GM23338 (cell line): ENCODE measurements around the gene PLD2.

Source experiments
- CREB1 ChIP-seq: fragments of 250-450 bp; sonication (Bioruptor Pico); IDR thresholded peaks from 2 replicates; pipeline ENCODE4 v1.5.0; 2020; ENCODE audit warnings: low read depth, mild to moderate bottlenecking, moderate library complexity
- EZH2 ChIP-seq: fragments of 200-600 bp; sonication (generic); IDR thresholded peaks from one replicate; pipeline ENCODE4 v1.8.0; 2017; ENCODE audit warnings: antibody characterized with exemption, mild to moderate bottlenecking, low read depth; ENCODE audit not compliant: unreplicated experiment
- EZH2phosphoT487 ChIP-seq: fragments of 200-600 bp; sonication (generic); IDR thresholded peaks from one replicate; pipeline ENCODE4 v1.8.1; 2018; ENCODE audit warnings: antibody characterized with exemption; ENCODE audit not compliant: unreplicated experiment
- JUNB ChIP-seq: IDR thresholded peaks from one replicate; pipeline ENCODE4 v1.6.1; 2016; ENCODE audit warnings: antibody characterized with exemption; ENCODE audit not compliant: unreplicated experiment
- POLR2AphosphoS5 ChIP-seq: IDR thresholded peaks from 2 replicates; pipeline ENCODE4 v1.6.1; 2016; ENCODE audit warnings: antibody characterized with exemption, low read depth
- STAT1 ChIP-seq: IDR thresholded peaks from one replicate; pipeline ENCODE4 v1.6.1; 2016; ENCODE audit warnings: antibody characterized with exemption; ENCODE audit not compliant: unreplicated experiment
- ZNF114 ChIP-seq: fragments of 250-450 bp; sonication (Bioruptor Pico); IDR thresholded peaks from 2 replicates; pipeline ENCODE4 v1.5.0; 2020; ENCODE audit warnings: mild to moderate bottlenecking, moderate library complexity
- TF ChIP-seq, protein P1 (sequence below), 2 experiments: fragments of 200-600 bp in 1 of 2; sonication (generic) in 1 of 2; conservative IDR thresholded peaks; 2 replicates each; pipeline versions ENCODE4 v1.5.1 to v1.6.1; 2016 to 2017; ENCODE audit warnings: antibody characterized with exemption in 2 of 2, low read depth in 2 of 2, mild to moderate bottlenecking in 2 of 2, moderate library complexity in 1 of 2
- TF ChIP-seq, protein P2 (sequence below): IDR thresholded peaks from one replicate; pipeline ENCODE4 v1.6.1; 2018; ENCODE audit warnings: antibody characterized with exemption; ENCODE audit not compliant: unreplicated experiment
- TF ChIP-seq, protein P3 (sequence below): fragments of 250-450 bp; sonication (Bioruptor Pico); IDR thresholded peaks from 2 replicates; pipeline ENCODE4 v1.5.0; 2020; ENCODE audit warnings: mild to moderate bottlenecking, moderate library complexity
- TF ChIP-seq, protein P4 (sequence below): IDR thresholded peaks from 2 replicates; pipeline ENCODE4 v1.6.1; 2016; ENCODE audit warnings: antibody characterized with exemption

DNA sequence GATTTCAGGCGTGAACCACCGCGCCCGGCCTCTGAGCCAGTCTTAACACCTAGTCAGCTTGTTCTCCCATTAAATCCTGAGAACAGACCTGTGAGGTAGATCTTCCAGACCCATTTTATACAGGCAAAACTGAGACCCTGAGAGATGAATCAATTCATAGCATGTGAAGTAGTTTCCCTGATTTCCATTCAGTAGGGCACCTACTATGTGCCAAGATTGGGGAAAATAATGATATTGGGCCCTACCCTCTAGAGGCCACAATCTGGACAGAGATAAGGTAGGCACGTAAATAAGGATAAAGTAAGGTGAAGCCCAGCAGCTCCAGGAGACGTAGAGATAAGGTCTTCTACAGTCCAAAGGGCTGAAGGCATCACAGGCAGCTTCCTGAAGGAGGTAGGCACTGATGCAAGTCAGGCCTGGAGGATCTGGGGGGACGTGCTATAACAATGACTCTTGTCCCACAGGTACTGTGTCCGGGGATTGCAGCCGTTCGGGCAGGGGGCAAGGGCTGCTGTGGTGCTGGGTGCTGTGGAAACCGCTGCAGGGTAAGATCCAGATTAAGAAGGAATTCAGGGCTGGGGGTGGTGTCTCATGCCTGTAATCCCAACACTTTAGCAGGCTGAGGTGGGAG is 26.5 kb upstream of the PLD2 start:
- TF ChIP-seq, protein P1, sequence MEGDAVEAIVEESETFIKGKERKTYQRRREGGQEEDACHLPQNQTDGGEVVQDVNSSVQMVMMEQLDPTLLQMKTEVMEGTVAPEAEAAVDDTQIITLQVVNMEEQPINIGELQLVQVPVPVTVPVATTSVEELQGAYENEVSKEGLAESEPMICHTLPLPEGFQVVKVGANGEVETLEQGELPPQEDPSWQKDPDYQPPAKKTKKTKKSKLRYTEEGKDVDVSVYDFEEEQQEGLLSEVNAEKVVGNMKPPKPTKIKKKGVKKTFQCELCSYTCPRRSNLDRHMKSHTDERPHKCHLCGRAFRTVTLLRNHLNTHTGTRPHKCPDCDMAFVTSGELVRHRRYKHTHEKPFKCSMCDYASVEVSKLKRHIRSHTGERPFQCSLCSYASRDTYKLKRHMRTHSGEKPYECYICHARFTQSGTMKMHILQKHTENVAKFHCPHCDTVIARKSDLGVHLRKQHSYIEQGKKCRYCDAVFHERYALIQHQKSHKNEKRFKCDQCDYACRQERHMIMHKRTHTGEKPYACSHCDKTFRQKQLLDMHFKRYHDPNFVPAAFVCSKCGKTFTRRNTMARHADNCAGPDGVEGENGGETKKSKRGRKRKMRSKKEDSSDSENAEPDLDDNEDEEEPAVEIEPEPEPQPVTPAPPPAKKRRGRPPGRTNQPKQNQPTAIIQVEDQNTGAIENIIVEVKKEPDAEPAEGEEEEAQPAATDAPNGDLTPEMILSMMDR (conservative IDR thresholded peaks at IDR 0.05; ENCODE audit: low read depth in 2 of 2): no peak
- TF ChIP-seq JUNB (no peak), EZH2 (no peak), EZH2phosphoT487 (no peak), POLR2AphosphoS5 (no peak), CREB1 (no peak), ZNF114 (no peak), STAT1 (no peak)
- TF ChIP-seq, protein P2, sequence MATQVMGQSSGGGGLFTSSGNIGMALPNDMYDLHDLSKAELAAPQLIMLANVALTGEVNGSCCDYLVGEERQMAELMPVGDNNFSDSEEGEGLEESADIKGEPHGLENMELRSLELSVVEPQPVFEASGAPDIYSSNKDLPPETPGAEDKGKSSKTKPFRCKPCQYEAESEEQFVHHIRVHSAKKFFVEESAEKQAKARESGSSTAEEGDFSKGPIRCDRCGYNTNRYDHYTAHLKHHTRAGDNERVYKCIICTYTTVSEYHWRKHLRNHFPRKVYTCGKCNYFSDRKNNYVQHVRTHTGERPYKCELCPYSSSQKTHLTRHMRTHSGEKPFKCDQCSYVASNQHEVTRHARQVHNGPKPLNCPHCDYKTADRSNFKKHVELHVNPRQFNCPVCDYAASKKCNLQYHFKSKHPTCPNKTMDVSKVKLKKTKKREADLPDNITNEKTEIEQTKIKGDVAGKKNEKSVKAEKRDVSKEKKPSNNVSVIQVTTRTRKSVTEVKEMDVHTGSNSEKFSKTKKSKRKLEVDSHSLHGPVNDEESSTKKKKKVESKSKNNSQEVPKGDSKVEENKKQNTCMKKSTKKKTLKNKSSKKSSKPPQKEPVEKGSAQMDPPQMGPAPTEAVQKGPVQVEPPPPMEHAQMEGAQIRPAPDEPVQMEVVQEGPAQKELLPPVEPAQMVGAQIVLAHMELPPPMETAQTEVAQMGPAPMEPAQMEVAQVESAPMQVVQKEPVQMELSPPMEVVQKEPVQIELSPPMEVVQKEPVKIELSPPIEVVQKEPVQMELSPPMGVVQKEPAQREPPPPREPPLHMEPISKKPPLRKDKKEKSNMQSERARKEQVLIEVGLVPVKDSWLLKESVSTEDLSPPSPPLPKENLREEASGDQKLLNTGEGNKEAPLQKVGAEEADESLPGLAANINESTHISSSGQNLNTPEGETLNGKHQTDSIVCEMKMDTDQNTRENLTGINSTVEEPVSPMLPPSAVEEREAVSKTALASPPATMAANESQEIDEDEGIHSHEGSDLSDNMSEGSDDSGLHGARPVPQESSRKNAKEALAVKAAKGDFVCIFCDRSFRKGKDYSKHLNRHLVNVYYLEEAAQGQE: no peak
- TF ChIP-seq, protein P3, sequence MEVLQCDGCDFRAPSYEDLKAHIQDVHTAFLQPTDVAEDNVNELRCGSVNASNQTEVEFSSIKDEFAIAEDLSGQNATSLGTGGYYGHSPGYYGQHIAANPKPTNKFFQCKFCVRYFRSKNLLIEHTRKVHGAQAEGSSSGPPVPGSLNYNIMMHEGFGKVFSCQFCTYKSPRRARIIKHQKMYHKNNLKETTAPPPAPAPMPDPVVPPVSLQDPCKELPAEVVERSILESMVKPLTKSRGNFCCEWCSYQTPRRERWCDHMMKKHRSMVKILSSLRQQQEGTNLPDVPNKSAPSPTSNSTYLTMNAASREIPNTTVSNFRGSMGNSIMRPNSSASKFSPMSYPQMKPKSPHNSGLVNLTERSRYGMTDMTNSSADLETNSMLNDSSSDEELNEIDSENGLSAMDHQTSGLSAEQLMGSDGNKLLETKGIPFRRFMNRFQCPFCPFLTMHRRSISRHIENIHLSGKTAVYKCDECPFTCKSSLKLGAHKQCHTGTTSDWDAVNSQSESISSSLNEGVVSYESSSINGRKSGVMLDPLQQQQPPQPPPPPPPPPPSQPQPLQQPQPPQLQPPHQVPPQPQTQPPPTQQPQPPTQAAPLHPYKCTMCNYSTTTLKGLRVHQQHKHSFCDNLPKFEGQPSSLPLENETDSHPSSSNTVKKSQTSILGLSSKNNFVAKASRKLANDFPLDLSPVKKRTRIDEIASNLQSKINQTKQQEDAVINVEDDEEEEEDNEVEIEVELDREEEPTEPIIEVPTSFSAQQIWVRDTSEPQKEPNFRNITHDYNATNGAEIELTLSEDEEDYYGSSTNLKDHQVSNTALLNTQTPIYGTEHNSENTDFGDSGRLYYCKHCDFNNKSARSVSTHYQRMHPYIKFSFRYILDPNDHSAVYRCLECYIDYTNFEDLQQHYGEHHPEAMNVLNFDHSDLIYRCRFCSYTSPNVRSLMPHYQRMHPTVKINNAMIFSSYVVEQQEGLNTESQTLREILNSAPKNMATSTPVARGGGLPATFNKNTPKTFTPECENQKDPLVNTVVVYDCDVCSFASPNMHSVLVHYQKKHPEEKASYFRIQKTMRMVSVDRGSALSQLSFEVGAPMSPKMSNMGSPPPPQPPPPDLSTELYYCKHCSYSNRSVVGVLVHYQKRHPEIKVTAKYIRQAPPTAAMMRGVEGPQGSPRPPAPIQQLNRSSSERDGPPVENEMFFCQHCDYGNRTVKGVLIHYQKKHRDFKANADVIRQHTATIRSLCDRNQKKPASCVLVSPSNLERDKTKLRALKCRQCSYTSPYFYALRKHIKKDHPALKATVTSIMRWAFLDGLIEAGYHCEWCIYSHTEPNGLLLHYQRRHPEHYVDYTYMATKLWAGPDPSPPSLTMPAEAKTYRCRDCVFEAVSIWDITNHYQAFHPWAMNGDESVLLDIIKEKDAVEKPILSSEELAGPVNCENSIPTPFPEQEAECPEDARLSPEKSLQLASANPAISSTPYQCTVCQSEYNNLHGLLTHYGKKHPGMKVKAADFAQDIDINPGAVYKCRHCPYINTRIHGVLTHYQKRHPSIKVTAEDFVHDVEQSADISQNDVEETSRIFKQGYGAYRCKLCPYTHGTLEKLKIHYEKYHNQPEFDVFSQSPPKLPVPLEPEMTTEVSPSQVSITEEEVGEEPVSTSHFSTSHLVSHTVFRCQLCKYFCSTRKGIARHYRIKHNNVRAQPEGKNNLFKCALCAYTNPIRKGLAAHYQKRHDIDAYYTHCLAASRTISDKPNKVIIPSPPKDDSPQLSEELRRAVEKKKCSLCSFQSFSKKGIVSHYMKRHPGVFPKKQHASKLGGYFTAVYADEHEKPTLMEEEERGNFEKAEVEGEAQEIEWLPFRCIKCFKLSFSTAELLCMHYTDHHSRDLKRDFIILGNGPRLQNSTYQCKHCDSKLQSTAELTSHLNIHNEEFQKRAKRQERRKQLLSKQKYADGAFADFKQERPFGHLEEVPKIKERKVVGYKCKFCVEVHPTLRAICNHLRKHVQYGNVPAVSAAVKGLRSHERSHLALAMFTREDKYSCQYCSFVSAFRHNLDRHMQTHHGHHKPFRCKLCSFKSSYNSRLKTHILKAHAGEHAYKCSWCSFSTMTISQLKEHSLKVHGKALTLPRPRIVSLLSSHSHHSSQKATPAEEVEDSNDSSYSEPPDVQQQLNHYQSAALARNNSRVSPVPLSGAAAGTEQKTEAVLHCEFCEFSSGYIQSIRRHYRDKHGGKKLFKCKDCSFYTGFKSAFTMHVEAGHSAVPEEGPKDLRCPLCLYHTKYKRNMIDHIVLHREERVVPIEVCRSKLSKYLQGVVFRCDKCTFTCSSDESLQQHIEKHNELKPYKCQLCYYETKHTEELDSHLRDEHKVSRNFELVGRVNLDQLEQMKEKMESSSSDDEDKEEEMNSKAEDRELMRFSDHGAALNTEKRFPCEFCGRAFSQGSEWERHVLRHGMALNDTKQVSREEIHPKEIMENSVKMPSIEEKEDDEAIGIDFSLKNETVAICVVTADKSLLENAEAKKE: no peak
- TF ChIP-seq, protein P4, sequence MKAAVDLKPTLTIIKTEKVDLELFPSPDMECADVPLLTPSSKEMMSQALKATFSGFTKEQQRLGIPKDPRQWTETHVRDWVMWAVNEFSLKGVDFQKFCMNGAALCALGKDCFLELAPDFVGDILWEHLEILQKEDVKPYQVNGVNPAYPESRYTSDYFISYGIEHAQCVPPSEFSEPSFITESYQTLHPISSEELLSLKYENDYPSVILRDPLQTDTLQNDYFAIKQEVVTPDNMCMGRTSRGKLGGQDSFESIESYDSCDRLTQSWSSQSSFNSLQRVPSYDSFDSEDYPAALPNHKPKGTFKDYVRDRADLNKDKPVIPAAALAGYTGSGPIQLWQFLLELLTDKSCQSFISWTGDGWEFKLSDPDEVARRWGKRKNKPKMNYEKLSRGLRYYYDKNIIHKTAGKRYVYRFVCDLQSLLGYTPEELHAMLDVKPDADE: no peak
